Fibroblast of skin of left quadriceps (primary cell): ENCODE data around the gene TSACC.

ENCODE experiments used
- DNase-seq, 2 experiments: peaks; one replicate each; pipeline ENCODE4 v3.0.0-alpha.2; 2013; ENCODE audit warnings: low read depth in 2 of 2

The TSACC gene

DNA sequence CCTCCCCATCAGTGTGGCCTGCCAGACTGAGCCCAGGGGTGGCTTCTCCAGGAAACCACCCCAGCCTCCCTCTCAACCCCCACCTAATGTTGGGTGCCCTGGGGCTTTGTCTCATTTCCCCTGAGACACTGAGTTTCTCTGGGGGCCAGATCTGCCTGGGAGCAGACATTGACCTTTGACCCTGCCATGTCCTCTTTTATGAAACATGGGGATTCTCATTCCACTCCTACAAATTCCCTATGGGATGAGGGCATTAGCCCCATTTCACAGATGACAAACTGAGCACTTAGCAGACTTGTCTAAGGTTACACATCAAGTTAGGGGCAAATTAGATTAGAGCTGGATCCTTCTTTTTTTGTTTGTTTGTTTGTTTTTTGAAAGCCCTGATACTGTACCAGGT, 54.8 kb downstream of the TSACC start:
- no peak for DNase-seq

- DNase-seq = no peak
Measured at GRCh38 chr1:156394082-156394481, 55.8 kb downstream of the TSACC start.

- no peak for DNase-seq
Measured at GRCh38 chr1:156394835-156395461, 56.6 kb downstream of the TSACC start.
